ENCODE measurements around the gene MUC2.

Gene MUC2

GRCh38 chr11:1073261-1073724 is 1.4 kb upstream of the MUC2 start:
- ATAC-seq: no peak

DNA sequence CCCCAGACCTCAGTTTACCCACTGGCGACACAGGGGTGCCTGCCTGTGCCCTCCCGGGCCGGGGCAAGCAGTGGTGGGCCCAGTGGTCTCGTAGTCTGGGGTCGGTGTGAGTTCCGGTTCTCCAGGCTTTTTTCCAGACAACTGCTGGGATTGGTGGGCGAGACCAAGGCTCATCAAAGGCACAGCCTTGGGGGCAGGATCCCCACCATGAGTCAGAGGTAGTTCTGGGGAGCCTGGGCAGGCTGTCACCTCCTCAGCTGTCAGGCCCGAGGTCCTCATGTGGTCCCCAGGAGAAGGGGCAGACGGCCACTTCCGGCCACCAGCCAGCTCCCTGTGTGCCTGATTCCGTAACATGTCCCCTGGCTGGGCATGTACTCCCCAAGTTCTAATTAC is 827 bp upstream of the MUC2 start:
- no peak for ATAC-seq

DNA sequence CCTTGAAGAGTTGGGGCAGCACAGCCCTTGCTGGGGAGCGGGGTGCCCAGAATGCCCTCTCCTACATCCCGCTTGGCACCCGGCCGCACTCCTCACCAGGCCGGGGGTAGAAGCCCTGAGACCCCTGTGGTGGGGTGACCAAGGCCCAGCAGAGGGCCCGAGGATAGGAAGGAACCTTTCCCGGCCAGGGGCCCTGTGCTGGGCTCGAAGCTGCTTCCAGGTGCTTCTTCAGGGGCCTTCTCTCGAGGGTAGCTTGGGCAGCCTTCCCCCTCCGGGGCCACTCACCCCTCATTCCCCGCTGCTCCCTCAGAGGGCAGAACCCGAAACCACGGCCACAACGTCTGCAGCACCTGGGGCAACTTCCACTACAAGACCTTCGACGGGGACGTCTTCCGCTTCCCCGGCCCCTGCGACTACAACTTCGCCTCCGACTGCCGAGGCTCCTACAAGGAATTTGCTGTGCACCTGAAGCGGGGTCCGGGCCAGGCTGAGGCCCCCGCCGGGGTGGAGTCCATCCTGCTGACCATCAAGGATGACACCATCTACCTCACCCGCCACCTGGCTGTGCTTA is 752 bp downstream of the MUC2 start:
- no peak for ATAC-seq

DNA sequence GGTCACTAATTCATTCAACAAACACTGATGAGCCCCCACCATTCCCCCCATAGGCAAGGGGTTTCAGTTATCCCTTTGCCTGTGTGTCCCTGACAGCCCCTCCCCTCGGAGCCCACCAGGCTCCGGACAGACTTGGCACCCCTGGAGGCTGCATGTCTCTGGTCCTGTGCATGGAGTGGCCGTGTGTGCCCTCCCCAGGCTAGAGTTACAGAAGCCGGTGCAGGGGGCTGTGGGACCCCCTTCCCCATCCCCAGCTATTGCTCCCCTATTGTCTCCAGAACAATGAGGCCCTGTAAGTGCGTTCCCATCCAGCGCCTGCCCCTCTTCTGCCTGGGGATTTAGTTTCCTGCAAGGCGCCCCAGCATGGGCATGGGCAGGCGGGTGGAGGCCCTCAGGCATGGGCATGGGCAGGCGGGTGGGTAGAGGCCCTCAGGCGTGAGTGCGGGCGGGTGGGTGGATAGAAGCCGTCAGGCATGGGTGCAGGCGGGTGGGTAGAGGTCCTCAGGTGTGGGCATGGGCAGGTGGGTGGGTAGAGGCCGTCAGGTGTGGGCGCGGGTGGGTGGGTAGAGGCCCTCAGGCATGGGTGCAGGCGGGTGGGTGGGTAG is 1.5 kb downstream of the MUC2 start:
- no peak for ATAC-seq

DNA sequence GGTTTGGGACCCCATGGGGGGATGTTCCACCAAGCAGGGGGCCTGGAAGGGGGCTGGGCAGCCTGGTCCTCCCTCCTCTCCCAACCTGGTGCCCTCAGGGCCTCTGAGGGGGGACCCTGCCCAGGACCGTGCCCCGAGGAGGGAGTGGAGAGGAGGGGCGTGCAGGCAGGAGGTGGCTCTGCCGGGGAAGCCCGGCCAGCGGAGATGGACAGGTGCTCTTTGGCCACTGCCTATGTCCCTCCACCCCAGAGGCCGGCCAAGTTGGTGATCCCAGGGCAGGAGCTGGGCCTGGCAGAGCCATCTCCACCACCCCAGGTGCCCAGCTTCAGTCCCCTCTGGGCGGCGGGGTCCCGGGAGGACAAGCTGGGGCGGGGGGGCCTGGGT is 2.4 kb downstream of the MUC2 start:
- no peak for ATAC-seq

DNA sequence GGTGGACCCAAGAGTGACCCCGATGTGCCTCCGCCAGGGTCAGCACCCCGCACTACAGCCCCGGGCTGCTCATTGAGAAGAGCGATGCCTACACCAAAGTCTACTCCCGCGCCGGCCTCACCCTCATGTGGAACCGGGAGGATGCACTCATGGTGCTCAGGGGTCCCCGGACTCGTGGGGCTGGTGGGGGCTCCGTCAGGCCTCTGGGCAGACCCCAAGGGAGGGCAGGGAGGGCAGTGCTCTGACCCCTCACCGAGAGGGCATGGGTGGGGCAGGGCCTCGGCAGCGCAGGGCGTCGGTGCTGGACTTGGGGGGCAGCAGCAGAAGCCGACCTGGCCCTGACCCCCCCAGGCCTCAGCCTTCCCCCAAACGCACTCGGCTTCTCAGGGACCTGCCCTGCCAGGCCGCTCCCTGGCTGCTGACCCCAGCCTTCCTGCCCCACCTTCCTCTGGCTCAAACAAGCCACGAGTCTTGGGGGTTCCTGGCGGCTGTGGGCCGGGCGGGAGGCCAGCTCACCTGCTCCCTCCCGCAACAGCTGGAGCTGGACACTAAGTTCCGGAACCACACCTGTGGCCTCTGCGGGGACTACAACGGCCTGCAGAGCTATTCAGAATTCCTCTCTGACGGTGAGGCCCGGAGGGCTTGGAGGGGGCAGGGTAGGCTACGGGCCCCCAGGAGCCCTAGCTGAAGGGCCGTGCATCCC is 2.9 kb downstream of the MUC2 start:
- ATAC-seq: no peak

DNA sequence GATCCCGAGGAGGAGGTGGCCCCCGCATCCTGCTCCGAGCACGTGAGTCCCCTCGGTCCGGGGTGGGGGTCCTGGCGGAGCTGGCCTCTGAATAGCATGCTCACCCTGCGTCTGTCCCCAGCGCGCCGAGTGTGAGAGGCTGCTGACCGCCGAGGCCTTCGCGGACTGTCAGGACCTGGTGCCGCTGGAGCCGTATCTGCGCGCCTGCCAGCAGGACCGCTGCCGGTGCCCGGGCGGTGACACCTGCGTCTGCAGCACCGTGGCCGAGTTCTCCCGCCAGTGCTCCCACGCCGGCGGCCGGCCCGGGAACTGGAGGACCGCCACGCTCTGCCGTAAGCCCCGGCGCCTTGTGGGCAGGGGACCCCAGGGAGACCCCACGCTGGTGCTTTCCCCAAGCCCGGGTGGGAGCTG is 3.5 kb downstream of the MUC2 start:
- no peak for ATAC-seq

GRCh38 chr11:1081601-1082311 is 7.1 kb downstream of the MUC2 start:
- no peak for ATAC-seq

DNA sequence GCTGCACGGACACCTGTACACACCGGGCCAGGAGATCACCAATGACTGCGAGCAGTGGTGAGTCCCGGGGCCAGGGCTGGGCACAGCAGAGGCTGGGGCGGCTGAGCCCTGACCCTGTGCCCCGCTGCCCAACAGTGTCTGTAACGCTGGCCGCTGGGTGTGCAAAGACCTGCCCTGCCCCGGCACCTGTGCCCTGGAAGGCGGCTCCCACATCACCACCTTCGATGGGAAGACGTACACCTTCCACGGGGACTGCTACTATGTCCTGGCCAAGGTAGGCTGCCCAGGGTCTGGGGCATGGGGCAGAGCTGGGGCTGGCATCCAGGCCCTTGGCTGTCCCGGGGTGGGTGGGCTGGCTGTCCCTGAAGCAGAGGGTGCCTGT is 7.7 kb downstream of the MUC2 start:
- no peak for ATAC-seq

DNA sequence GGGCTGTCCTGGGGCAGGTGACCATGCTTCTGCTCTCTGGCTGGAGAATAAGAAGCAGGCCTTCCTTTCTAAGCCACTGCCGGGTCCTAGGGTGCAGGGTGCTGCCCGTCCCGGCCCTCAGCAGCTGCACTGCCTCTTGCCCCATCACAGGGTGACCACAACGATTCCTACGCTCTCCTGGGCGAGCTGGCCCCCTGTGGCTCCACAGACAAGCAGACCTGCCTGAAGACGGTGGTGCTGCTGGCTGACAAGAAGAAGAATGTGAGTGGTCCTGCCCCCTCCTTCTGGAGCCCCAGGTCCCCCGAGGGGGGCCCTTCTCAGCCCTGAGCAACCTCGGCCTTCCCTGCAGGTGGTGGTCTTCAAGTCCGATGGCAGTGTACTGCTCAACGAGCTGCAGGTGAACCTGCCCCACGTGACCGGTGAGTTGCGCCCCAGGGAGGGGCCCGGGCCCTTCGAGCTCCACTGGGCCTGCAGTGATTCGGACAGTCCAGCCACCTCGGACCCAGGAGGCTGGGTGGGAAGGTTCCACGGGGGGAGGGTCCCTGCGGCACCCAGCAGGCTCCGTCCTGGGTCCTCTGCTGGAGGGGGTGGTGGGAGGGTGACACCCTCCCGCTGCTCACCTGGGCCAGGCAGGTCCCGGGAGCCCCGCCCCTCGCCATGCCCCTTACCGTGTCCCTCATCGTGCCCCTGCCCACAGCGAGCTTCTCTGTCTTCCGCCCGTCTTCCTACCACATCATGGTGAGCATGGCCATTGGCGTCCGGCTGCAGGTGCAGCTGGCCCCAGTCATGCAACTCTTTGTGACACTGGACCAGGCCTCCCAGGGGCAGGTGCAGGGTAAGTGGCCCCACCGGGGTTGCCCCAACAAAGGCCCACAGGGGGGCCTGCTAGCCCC is 8.3 kb downstream of the MUC2 start:
- ATAC-seq: no peak

GRCh38 chr11:1083621-1084551 is 9.2 kb downstream of the MUC2 start:
- no peak for ATAC-seq

- no peak for ATAC-seq
These were observed 10.1 kb downstream of the MUC2 start for GRCh38 chr11:1084561-1085439.

DNA sequence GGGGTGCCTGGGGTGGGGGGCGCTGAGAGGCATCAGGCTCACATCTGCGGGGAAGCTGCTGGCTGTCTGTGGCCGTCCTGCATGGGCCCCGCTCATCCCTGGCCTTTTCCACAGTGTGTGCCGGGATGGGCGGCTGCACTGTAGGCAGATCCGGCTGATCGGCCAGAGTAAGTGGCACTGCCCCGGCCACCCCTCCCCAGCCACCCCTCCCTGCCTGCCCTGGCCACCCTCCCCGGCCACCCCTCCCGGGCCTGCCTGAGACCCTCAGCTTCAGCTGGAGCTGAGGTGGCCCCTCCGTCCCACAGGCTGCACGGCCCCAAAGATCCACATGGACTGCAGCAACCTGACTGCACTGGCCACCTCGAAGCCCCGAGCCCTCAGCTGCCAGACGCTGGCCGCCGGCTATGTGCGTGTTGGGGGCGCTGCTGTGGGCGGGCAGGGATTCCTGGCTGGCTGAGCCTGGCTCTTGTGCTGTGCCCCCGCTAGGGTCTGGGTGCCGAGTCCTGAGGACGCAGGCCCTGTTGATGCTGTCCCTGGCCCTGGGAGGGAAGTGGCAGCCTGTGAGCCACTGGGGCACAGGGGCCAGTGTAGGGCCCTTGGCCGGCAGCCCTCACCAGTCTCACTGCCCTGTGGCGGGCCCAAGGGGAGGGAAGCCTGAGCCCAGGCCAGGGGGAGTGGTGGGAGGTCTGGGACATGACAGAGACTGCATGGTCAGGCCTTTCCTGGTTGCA is 10.9 kb downstream of the MUC2 start:
- ATAC-seq: no peak

GRCh38 chr11:1086171-1087102 is 11.8 kb downstream of the MUC2 start:
- no peak for ATAC-seq

DNA sequence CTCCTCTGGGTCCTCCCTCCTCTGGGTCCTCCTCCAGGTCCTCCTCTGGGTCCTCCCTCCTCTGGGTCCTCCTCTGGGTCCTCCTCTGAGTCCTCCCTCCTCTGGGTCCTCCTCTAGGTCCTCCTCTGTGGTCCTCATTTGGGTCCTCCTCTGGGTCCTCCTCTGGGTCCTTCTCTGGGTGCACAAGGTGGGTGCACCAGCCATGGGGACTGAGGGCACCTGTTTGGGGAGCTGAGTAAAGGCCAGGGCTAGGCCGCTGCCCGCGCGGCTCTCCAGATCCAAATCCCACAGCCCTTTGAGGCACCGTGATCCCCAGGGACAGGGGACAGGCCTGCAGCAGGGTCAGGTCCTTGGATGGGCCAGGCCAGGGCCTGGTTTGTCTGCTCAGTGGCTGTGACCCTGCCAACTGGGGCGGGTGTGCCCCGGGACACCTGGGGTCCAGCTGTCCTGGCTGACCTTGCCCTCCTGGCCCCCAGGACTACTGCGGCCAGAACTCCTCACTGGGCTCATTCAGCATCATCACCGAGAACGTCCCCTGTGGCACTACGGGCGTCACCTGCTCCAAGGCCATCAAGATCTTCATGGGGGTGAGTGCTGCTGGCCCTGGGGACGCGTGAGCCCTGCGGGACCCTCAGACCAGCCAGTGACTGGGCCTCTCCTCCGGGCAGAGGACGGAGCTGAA is 12.7 kb downstream of the MUC2 start:
- no peak for ATAC-seq

DNA sequence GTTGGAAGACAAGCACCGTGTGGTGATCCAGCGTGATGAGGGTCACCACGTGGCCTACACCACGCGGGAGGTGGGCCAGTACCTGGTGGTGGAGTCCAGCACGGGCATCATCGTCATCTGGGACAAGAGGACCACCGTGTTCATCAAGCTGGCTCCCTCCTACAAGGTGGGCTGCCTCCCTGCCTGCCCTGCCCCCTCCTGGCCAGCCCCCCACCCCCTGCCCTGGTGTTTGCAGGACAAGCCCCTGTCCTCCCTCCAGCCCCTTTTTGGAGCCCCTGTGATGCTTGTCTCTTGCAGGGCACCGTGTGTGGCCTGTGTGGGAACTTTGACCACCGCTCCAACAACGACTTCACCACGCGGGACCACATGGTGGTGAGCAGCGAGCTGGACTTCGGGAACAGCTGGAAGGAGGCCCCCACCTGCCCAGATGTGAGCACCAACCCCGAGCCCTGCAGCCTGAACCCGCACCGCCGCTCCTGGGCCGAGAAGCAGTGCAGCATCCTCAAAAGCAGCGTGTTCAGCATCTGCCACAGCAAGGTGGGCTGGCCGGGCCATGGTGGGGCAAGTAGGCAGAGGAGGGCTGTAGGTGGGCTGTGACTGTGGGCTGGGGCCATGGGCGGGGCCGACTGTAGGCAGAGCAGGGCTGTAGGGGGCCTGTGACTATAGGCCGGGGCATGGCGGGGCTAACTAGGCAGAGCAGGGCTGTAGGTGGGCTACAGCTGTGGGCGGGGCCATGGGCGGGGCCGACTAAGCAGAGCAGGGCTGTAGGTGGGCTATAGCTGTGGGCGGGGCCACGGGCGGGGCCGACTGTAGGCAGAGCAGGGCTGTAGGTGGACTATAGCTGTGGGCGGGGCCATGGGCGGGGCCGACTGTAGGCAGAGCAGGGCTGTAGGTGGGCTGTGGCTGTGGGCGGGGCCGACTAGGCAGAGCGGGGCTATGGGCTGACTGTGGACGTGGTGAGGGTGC is 13.6 kb downstream of the MUC2 start:
- no peak for ATAC-seq
